OCI-LY7 (cell line): ENCODE data around the gene RINL.

Experiments used
- EZH2phosphoT487 ChIP-seq: fragments of 200-600 bp; sonication (generic); IDR thresholded peaks from 2 replicates; pipeline ENCODE4 v1.6.1; 2018; ENCODE audit warnings: low read depth, borderline replicate concordance, mild to moderate bottlenecking, mixed run types, antibody characterized with exemption, low read length, moderate library complexity, mixed read lengths
- TF ChIP-seq, protein P1 (sequence below): fragments of 200-600 bp; sonication (generic); conservative IDR thresholded peaks from 2 replicates; pipeline ENCODE4 v1.5.1; 2014; ENCODE audit warnings: mild to moderate bottlenecking, antibody characterized with exemption, low read length, moderate library complexity, mixed read lengths

DNA sequence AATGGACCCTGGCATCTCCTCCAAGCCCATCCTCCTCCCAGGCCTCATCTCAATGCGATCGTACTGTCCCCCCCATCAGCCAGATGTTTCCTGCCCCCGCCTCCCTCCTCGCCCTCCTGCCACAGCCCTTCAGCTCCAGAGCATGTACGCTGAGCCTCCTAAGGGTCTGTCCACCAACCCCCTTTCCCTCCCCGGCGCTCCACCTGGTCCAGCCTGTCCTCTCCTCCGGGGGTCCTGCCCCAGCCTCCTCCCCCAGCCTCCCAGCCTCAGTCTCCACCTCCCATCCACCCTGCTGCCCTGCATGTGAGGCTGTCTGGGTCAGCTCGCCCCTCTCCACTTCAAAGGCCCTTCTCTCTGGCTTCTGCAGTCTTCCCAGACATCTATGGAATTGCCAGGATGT is 16.9 kb upstream of the RINL start:
- TF ChIP-seq, protein P1, sequence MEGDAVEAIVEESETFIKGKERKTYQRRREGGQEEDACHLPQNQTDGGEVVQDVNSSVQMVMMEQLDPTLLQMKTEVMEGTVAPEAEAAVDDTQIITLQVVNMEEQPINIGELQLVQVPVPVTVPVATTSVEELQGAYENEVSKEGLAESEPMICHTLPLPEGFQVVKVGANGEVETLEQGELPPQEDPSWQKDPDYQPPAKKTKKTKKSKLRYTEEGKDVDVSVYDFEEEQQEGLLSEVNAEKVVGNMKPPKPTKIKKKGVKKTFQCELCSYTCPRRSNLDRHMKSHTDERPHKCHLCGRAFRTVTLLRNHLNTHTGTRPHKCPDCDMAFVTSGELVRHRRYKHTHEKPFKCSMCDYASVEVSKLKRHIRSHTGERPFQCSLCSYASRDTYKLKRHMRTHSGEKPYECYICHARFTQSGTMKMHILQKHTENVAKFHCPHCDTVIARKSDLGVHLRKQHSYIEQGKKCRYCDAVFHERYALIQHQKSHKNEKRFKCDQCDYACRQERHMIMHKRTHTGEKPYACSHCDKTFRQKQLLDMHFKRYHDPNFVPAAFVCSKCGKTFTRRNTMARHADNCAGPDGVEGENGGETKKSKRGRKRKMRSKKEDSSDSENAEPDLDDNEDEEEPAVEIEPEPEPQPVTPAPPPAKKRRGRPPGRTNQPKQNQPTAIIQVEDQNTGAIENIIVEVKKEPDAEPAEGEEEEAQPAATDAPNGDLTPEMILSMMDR = no peak
- no peak for TF ChIP-seq EZH2phosphoT487
